Measurements from ENCODE around the gene BTBD6. TPM values are rescaled to one million over a fixed set of nuclear protein-coding genes. Genes with fewer than 3 reads are reported as not detected.

The BTBD6 gene
- total and polyA plus RNA-seq, 4 donors = 30.9 to 54.1 (median 47.8) TPM

- peaks cover 0 to 10% (median 4%) of the 10 kb centered on the region in 5 donors for H3K4me1 ChIP-seq (ENCODE audit: control insufficient read depth in 5 of 5, insufficient read depth in 5 of 5, low read length in 5 of 5)
- no peak for DNase-seq
- no peak for TF ChIP-seq CTCF (IDR thresholded peaks at IDR 0.05; ENCODE audit: control extremely low read depth, extremely low read depth)
- WGBS, 2 donors = 91 to 94% methylated on average over 21 of the region's 21 CpGs
- no peaks in the 10 kb centered on the region for H3K9me3 ChIP-seq (ENCODE audit: control insufficient read depth in 4 of 4, insufficient read depth in 3 of 4, low read length in 3 of 4)
- no peaks in the 10 kb centered on the region for H3K27me3 ChIP-seq (ENCODE audit: control insufficient read depth in 3 of 3, insufficient read depth in 3 of 3, low read length in 2 of 3)
- H3K36me3 ChIP-seq (ENCODE audit: control insufficient read depth in 4 of 4, insufficient read depth in 4 of 4, low read length in 4 of 4) = peaks cover 0 to 45% (median 28%) of the 10 kb centered on the region in 4 donors
- H3K4me3 ChIP-seq = no peak overlapping the region
- no peak overlapping the region for H3K9ac ChIP-seq (ENCODE audit: insufficient read depth in 1 of 2, low read length in 2 of 2)
- H3K27ac ChIP-seq (ENCODE audit: low read depth in 1 of 2, low read length in 1 of 2) = no peak overlapping the region
- ATAC-seq (ENCODE audit: insufficient read depth, low FRiP score) = no peak
These were observed 4.4 kb downstream of the BTBD6 start for GRCh38 chr14:105252552-105253328.

GRCh38 chr14:105253329-105253682, 5.0 kb downstream of the BTBD6 start:
- H3K4me1 ChIP-seq (ENCODE audit: control insufficient read depth in 5 of 5, insufficient read depth in 5 of 5, low read length in 5 of 5) = peaks cover 0 to 7% (median 3%) of the 10 kb centered on the region in 5 donors
- DNase-seq (no peak), ATAC-seq (ENCODE audit: insufficient read depth, low FRiP score) (no peak)
- H3K27me3 ChIP-seq (ENCODE audit: control insufficient read depth in 3 of 3, insufficient read depth in 3 of 3, low read length in 2 of 3) = no peaks in the 10 kb centered on the region
- H3K9me3 ChIP-seq (ENCODE audit: control insufficient read depth in 4 of 4, insufficient read depth in 3 of 4, low read length in 3 of 4) = no peaks in the 10 kb centered on the region
- H3K36me3 ChIP-seq (ENCODE audit: control insufficient read depth in 4 of 4, insufficient read depth in 4 of 4, low read length in 4 of 4) = peaks cover 0 to 45% (median 28%) of the 10 kb centered on the region in 4 donors
- 95 to 96% methylated on average over 9 of the region's 9 CpGs for WGBS, 2 donors
- H3K4me3 ChIP-seq = no peak overlapping the region
- H3K27ac ChIP-seq (ENCODE audit: low read depth in 1 of 2, low read length in 1 of 2) = no peak overlapping the region
- TF ChIP-seq CTCF (IDR thresholded peaks at IDR 0.05; ENCODE audit: control extremely low read depth, extremely low read depth) = no peak
- no peak overlapping the region for H3K9ac ChIP-seq (ENCODE audit: insufficient read depth in 1 of 2, low read length in 2 of 2)

DNA sequence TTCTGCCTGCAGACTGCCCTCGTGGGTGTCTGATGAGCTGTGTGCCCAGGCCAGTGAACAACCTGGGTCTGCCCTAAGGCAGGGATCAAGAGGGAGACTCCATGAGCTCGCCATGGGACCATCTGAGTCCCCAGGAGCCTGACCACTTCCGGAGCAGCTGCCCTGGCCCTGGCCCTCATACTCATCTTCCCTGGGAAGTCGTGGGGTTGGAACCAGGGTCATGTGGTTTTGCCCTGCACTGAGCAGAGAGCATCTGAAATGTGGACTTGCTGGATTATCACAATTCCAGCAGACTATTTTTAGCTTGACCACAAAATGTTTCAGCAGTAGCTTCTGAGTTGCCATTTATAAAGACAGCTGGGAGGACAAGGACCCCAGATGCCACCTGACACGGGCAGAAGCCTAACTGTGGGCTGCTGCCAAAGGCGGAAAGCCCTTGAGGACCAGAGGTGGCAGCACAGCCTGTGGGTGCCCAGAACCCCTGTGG, 6.7 kb downstream of the BTBD6 start:
- DNase-seq (no peak), ATAC-seq (ENCODE audit: insufficient read depth, low FRiP score) (no peak)
- Histone ChIP-seq H3K27ac (ENCODE audit: low read depth in 1 of 2, low read length in 1 of 2) (no peak overlapping the region), H3K9me3 (ENCODE audit: control insufficient read depth in 4 of 4, insufficient read depth in 3 of 4, low read length in 3 of 4) (no peaks in the 10 kb centered on the region), H3K27me3 (ENCODE audit: control insufficient read depth in 3 of 3, insufficient read depth in 3 of 3, low read length in 2 of 3) (no peaks in the 10 kb centered on the region), H3K4me3 (no peak overlapping the region), H3K36me3 (ENCODE audit: control insufficient read depth in 4 of 4, insufficient read depth in 4 of 4, low read length in 4 of 4) (peaks cover 0 to 40% (median 25%) of the 10 kb centered on the region in 4 donors), H3K4me1 (ENCODE audit: control insufficient read depth in 5 of 5, insufficient read depth in 5 of 5, low read length in 5 of 5) (peaks cover 0 to 3% (median 0%) of the 10 kb centered on the region in 5 donors), H3K9ac (ENCODE audit: insufficient read depth in 1 of 2, low read length in 2 of 2) (no peak overlapping the region)
- no peak for TF ChIP-seq CTCF (IDR thresholded peaks at IDR 0.05; ENCODE audit: control extremely low read depth, extremely low read depth)
- 61 to 73% methylated on average over 6 of the region's 6 CpGs for WGBS, 2 donors
